Thoracic aorta (tissue), 2 donors: ENCODE measurements around the gene AMDHD1. TPM values are rescaled to one million over a fixed set of nuclear protein-coding genes. Genes with fewer than 3 reads are reported as not detected.

ENCODE experiments used
- ATAC-seq: fragments of 150-250 bp; one replicate; pipeline ENCODE4 v1.8.0; 2017; ENCODE audit warnings: low read depth; ENCODE audit not compliant: insufficient number of reproducible peaks, low FRiP score
- DNase-seq: peaks from one replicate; pipeline ENCODE4 v3.0.0-alpha.2; 2020; ENCODE audit warnings: low spot score
- H3K27ac ChIP-seq, 2 donors: fragments of 200-600 bp; sonication (generic); 1 replicate in 1 of 2; 2 replicates in 1 of 2; pipeline ENCODE4 v1.5.1; 2016; ENCODE audit warnings: mild to moderate bottlenecking in 2 of 2, moderate library complexity in 2 of 2
- H3K27me3 ChIP-seq: fragments of 200-600 bp; sonication (generic); replicated peaks from 2 replicates; pipeline ENCODE4 v1.6.0; 2016; ENCODE audit warnings: mild to moderate bottlenecking; ENCODE audit not compliant: insufficient read depth
- H3K36me3 ChIP-seq: fragments of 200-600 bp; sonication (generic); one replicate; pipeline ENCODE4 v1.5.1; 2016
- H3K4me1 ChIP-seq, 2 donors: fragments of 200-600 bp; sonication (generic); 1 replicate in 1 of 2; 2 replicates in 1 of 2; pipeline versions ENCODE4 v1.5.1 to v1.6.0; 2016; ENCODE audit warnings: low read depth in 2 of 2, mild to moderate bottlenecking in 1 of 2; ENCODE audit not compliant: control insufficient read depth in 1 of 2
- H3K4me3 ChIP-seq: fragments of 200-600 bp; sonication (generic); 2 replicates; pipeline ENCODE4 v1.5.1; 2016; ENCODE audit warnings: mild to moderate bottlenecking
- H3K9me3 ChIP-seq: fragments of 200-600 bp; sonication (generic); 2 replicates; pipeline ENCODE4 v1.5.1; 2016
- total RNA-seq, 2 donors: library from RNA; depleted of rRNA; stranded (reverse); fragments of >200 nt; gene quantifications; one replicate each; pipeline versions ENCODE4 v1.1.0 to v1.2.3, GENCODE V29; 2016
- TF ChIP-seq, protein P1 (sequence below): fragments of 200-600 bp; sonication (generic); IDR thresholded peaks from one replicate; pipeline ENCODE4 v1.5.1; 2019; ENCODE audit warnings: antibody characterized with exemption

The AMDHD1 gene
- total RNA-seq, 2 donors from 2014 or later = 6.8 TPM; not detected in 1

DNA sequence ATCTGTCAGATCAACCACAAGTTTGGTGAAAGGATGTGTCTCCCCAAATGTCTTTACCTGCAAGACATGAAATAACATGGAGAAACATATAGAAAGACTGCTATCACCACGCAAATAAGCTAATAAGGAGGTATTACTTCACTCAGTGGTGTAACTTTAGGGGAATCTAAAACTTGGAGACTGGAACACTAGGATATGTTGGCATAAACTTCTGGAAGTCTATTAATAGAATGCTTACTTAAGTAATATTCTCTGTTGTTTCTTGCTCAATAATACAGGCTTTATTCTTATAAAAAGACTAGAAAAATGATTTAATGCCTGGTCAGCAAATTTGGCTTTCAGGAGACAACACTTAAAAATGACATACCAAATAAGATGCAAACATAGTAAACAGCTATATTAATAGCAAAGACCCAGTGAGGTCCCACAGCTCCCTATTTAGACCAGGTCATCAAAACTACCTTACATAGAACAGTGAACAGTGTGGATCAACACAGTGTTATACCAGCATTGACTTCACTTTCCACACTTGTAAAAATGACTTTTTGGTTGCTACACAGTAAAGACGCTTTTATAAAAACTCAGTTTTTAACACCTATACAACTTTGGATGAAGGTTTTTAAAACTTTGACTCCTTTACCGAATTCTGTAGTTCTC, 71.9 kb downstream of the AMDHD1 start:
- Histone ChIP-seq H3K4me3 (no peak overlapping the region), H3K9me3 (no peaks in the 10 kb centered on the region), H3K27ac (peak overlapping the region in 1 of 2 donors; percentile 43), H3K36me3 (peaks cover 26% of the 10 kb centered on the region), H3K4me1 (peaks cover 2 to 13% of the 10 kb centered on the region in 2 donors), H3K27me3 (no peaks in the 10 kb centered on the region)
- TF ChIP-seq, protein P1, sequence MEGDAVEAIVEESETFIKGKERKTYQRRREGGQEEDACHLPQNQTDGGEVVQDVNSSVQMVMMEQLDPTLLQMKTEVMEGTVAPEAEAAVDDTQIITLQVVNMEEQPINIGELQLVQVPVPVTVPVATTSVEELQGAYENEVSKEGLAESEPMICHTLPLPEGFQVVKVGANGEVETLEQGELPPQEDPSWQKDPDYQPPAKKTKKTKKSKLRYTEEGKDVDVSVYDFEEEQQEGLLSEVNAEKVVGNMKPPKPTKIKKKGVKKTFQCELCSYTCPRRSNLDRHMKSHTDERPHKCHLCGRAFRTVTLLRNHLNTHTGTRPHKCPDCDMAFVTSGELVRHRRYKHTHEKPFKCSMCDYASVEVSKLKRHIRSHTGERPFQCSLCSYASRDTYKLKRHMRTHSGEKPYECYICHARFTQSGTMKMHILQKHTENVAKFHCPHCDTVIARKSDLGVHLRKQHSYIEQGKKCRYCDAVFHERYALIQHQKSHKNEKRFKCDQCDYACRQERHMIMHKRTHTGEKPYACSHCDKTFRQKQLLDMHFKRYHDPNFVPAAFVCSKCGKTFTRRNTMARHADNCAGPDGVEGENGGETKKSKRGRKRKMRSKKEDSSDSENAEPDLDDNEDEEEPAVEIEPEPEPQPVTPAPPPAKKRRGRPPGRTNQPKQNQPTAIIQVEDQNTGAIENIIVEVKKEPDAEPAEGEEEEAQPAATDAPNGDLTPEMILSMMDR = no peak
- ATAC-seq (no peak), DNase-seq (no peak)

DNA sequence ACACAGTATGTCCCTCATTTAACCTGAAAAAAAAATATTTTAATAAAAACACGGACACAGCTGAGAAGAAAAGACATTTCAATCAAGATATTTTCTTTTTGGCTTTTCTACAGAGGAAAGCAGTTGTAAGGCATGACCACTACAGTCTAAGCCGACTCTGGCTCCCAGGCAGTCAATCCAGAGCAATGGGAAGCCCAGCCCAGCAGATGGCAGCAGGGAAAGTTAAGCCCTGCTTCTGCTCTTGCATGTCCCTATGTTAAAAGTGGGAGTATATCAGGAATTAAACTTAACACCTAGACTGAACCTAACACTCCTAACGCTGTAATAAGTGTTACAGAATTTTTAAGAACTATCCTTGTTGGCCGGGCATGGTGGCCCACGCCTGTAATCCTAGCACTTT, 72.5 kb downstream of the AMDHD1 start:
- DNase-seq = no peak
- no peak for ATAC-seq

More for the DNA sequence above, 72.5 kb downstream of the AMDHD1 start:
- TF ChIP-seq, protein P1 = no peak
- H3K4me1 ChIP-seq = peaks cover 2 to 13% of the 10 kb centered on the region in 2 donors
- H3K4me3 ChIP-seq = no peak overlapping the region
- peaks cover 20% of the 10 kb centered on the region for H3K36me3 ChIP-seq
- H3K9me3 ChIP-seq = no peaks in the 10 kb centered on the region
- peak overlapping the region in 1 of 2 donors; percentile 43 for H3K27ac ChIP-seq
- H3K27me3 ChIP-seq = no peaks in the 10 kb centered on the region

Other genes with a start within 250 kb of the AMDHD1 start
- 10 to 100 TPM; 72.3 to 79.2 TPM for gene NTN4, start 152.6 kb upstream of the AMDHD1 start, total RNA-seq
- gene SNRPF, start 84.4 kb upstream of the AMDHD1 start, total RNA-seq = 1 to 10 TPM; 6.5 to 9.1 TPM
- gene CCDC38, start 717 bp upstream of the AMDHD1 start, total RNA-seq = not detected
- 1 to 10 TPM in 1 of 2 donors, not detected in 1; 1.6 TPM for gene HAL, start 53.0 kb downstream of the AMDHD1 start, total RNA-seq
- 10 to 100 TPM; 39.9 to 68.5 TPM for gene LTA4H, start 92.3 kb downstream of the AMDHD1 start, total RNA-seq